Activated CD4-positive, CD25-positive, alpha-beta regulatory T cell treated with anti-CD3 and anti-CD28 coated beads, Interleukin-2, amount 50 U/mL, for 16 hours (primary cell): ENCODE data around the gene KRTAP10-2.
"Not testable (repeated sequence)": the region's sequence is repeated elsewhere in the genome, so short reads cannot be mapped to it uniquely, and the experiment has no call there.

Experiments
- DNase-seq: peaks from one replicate; pipeline ENCODE4 v3.0.0-alpha.2; 2020; ENCODE audit warnings: low read depth, low spot score

The KRTAP10-2 gene

DNA sequence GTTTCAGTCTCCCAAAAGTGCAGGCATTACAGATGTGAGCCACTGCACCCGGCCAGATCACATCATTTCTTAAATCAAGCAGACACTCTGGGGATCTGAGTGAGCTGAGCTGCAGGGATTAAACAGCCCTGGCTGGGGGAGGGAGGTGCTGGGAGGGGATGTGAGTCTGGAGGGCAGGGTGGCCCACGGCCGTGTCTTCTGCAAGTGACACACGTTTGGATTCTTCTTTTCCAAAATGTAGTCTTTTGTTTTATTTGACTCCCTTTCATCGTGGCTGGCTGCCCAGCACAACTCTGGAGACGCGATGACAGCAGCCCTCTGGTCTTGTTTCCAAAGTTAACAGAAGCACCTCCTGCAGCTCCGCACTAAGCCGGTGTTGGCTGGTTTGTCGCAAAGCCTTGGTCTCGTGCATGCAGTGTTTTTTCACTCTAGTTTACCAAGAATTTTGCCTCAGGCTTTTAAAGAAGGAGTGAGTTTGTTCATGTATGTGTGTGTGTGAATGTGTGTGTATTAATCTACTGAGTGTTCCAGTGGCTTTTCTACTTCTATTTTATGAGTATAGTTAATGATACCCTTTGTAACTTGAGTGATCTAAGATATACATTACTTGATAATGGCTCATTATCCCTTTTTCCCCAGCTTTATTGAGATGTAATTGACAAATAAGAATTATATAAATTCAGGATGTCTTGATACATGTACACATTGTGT is 31.9 kb upstream of the KRTAP10-2 start:
- DNase-seq = no peak

GRCh38 chr21:44582055-44582454 is 30.8 kb upstream of the KRTAP10-2 start:
- no peak for DNase-seq

- no peak for DNase-seq
These were observed 29.9 kb upstream of the KRTAP10-2 start for GRCh38 chr21:44581158-44581557.

DNA sequence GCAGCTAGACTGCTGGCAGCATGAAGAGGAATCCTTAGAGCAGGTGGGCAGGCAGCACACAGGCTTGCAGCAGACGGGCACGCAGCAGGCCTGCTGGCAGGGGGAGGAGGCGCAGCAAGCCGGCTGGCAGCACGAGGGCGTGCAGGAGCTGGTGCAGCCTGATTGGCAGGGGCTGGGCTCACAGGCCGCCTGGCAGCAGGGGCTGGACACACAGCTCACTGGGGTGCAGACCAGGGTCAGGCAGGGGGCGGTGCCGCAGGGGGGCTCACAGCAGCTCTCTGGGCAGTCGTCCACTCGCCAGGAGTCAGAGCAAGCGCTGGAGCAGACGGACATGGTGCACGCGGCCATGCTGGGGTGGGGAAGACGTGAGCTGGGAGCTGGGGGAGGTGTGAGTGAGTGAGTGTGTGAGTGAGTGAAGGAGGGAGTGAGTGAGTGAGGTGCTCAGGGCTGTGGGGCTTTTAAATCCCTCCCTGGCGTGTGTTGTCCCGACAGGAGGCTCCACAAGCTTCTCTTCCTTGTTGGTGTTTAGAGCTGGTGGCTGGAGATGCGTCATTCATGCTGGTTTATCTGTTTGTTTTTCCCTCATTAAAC is 29.0 kb upstream of the KRTAP10-2 start, which contains the start of gene KRTAP10-5:
TSS of gene KRTAP10-5 (minus strand) at position 374 of the 591 bp plus-strand sequence. CDS start at position 348, 26 bp downstream.
- DNase-seq = not testable (repeated sequence)

GRCh38 chr21:44579833-44580144 is 28.5 kb upstream of the KRTAP10-2 start:
- DNase-seq = no peak

DNA sequence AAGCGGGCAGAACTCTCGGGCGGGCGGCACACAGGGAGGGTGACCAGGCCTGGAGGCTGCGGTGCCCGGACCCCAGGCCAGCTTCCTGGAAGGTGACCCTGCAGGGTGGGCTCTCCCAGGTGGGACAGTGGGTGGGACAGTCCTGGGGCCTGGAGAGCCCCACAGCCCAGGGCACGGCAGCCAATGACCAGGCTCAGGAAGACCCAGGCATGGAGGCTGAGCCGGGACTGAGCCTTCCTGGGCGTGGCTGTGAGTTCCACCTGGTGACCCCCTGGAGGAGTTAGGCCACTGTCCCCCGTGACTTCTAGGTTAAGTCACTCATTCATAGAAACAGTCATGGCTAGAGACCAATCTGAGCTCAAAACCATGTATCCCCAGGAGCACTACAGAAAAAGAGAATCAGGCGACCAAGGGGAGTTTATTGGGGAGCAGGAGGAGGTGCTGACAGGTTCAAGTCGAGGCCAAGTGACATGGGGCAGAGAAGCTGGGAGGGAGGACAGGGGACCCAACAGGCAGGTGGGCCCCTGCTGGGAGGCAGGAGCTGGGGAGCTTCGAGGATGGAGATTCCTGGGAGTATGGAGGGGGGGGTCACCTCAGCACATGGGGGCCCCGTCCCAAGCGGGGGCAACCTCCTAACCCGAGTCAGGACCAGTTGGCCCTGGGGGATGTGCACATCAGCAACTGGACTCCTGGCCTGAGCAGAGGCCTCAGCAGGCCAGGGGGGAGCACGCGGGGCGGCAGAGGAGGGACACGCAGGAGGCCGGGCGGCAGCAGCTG is 27.9 kb upstream of the KRTAP10-2 start:
- no peak for DNase-seq

GRCh38 chr21:44578371-44579055 is 27.2 kb upstream of the KRTAP10-2 start:
- DNase-seq = no peak

DNA sequence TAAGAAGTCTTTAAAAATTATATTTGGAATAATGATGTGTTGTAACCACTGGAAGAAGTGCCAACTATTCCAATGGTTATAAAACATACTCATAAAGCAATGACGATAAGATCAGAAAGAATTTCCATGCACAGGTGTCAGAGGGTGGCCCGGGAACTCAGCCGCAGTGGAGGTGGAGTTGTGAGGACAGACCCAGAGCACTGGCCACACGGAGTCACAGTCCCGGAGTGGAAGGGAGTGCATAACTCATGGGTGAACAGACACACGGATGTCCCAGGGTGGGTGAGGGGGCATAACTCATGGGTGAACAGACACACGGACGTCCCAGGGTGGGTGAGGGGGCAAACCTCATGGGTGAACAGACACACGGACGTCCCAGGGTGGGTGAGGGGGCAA is 24.7 kb upstream of the KRTAP10-2 start:
- no peak for DNase-seq

- no peak for DNase-seq
These were observed 24.2 kb upstream of the KRTAP10-2 start for GRCh38 chr21:44575307-44576024.

DNA sequence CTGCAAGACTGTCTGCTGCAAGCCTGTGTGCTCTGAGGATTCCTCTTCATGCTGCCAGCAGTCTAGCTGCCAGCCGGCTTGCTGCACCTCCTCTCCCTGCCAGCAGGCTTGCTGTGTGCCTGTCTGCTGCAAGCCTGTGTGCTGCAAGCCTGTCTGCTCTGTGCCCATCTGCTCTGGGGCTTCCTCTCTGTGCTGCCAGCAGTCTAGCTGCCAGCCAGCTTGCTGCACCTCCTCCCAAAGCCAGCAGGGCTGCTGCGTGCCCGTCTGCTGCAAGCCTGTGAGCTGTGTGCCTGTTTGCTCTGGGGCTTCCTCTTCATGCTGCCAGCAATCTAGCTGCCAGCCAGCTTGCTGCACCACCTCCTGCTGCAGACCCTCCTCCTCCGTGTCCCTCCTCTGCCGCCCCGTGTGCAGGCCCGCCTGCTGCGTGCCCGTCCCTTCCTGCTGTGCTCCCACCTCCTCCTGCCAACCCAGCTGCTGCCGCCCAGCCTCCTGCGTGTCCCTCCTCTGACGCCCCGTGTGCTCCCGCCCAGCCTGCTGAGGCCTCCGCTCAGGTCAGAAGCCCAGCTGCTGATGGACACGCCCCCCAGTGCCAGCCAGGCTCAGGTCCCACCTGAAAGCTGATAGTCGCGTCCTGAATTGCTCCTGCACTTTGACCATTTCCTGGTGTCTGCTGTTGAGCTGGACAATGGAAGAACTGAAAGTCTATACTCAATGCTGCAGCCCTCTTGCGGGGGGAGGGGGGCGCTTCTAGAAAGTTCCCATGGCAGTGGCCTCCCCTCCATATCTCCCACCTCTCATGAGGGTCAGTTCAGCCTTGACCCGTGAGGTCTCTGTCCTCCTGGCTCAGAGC is 23.4 kb upstream of the KRTAP10-2 start:
- no peak for DNase-seq

- DNase-seq = not testable (repeated sequence)
These were observed 22.5 kb upstream of the KRTAP10-2 start, which contains the start of gene KRTAP10-4 for GRCh38 chr21:44573630-44574456. KRTAP10-4 (plus strand) TSS chr21:44573729; CDS start chr21:44573759, 30 bp downstream.

DNA sequence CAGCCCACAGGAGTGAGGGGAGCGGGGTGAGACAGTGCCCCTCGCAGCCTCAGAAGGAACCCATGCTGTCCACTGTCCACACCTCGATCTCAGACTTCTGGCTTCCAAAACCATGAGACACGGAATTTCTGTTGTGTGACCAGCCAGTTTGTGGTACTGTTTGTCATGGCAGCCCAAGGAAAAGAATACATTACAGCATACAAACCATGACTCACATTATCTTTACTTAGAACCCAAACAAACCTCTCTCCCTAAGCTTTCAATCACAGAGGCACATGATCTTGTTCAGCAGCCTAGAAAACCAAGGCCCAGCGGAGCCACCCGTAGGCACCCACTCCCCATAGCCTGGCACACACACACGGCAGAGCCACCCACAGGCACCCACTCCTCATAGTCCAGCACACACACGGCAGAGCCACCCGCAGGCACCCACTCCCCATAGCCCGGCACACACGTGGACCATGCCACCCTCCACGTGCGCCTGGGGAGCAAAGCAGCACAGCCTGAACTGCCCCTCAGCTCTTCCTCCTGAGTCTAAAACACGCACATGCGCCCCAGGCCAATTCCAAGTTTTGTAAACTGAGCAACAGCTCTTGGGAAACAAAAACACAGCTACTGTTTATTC is 21.8 kb upstream of the KRTAP10-2 start:
- DNase-seq = no peak

- DNase-seq = no peak
These were observed 20.8 kb upstream of the KRTAP10-2 start for GRCh38 chr21:44571844-44572782.

GRCh38 chr21:44571296-44571695 is 20.0 kb upstream of the KRTAP10-2 start:
- no peak for DNase-seq

DNA sequence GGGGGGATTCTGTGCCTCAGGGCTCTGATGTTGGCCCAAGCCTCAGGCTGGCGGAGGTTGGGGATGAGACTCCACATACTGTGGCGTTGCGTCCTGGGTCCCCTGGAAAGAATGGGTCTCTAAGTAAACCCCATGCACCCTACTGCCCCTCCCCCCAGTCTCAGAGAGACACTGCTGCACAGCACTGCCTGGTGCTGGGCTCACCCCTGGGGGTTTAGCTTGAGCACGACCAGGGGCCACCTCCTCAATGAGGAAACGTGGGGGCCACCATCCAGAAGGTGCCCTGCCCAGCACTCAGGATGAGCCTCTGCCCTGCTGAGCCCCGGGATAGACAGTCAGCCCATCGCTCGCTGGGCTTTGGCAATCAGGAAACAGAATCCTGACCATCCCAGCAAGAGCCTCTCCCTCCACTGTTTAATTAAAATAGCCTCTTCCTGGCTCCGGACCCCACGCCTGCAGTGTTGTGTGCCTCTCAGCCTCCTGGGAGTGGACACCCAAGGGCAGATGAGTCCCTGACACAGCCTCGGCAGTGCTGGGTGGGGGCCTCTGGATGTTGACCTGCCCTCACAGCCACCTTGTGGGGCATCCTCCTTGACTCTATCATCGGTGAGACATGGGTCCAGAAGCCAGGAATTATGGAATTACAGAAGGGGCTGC is 18.7 kb upstream of the KRTAP10-2 start:
- DNase-seq = no peak

DNA sequence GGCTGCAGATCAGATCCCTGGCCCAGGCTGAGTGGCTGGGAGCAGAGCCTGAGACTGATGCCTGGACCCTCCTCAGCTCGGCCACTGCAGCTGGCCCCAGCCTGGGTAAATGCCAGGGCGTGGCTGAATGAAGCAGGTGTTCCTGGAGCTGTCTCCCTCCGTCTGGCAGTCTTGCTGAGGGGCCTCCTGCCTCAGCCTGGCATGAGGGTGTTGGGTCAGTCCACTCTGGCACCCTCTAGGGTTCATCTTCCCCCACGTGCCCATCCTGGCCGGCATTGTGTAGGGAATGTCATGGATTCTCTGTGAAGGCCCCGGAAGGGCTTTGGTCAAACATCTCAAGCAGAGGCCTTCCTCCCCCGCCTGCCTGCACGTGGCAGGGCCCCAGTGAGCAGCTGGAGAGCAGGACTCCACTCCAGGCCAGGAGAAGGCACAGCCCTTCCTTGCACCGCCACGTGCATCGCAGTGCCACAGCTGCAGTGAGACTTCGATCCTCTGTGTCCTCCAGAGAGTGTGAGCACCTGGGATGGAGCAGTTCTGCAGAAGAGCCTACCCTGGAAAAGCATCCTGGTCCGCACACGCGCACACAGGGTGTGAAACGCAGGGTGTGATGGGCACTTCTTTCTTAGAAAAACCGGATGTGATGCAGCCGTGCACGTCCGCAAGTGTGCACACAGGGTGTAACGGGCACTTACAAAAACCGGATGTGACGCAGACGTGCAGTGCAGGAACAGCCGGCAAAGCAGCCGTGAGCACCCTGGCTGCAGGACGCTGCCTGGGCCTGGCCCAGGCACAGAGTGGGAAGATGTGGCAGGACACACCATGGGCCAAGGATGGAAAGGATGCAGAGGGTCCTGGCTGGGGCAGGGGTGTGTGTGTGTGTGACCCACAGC is 17.6 kb upstream of the KRTAP10-2 start:
- DNase-seq = no peak
